COLO668 (cell line): ENCODE measurements around the gene NAV2.
A peak's percentile ranks its signal among the peaks of the same experiment; 100 is the strongest.

Source experiments
- DNase-seq: peaks from one replicate; lab custom pipeline; 2025; ENCODE audit not compliant: unreplicated experiment; lab: John Stamatoyannopoulos, UW

The NAV2 gene

DNA sequence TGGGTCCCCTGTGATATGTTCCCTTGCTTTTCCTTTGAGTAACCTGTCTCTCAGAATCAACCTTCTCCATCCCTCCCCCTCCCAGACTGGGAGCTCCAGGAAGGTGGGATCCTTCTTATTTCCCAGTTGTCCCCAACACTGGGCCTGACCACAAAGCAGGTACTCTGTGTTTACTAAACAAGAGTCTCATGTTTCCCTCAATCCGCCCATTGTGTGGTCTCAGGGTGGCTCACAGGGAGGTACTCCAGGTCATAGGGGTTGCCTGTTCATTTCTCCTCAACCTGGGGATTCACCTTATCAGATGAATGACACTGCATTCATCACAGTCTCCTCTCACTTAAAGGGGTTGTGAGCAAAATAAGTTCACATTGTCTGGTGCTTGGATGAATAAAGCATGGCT lies 26.4 kb upstream of the NAV2 start:
- DNase-seq = no peak

GRCh38 chr11:19687392-19687791 lies 25.2 kb upstream of the NAV2 start:
- no peak for DNase-seq

- no peak for DNase-seq
Observed at GRCh38 chr11:19689281-19690000, 23.2 kb upstream of the NAV2 start.

GRCh38 chr11:19690885-19691284 lies 21.8 kb upstream of the NAV2 start:
- DNase-seq = no peak

- DNase-seq = no peak
Observed at GRCh38 chr11:19691815-19692500, 20.7 kb upstream of the NAV2 start.

DNA sequence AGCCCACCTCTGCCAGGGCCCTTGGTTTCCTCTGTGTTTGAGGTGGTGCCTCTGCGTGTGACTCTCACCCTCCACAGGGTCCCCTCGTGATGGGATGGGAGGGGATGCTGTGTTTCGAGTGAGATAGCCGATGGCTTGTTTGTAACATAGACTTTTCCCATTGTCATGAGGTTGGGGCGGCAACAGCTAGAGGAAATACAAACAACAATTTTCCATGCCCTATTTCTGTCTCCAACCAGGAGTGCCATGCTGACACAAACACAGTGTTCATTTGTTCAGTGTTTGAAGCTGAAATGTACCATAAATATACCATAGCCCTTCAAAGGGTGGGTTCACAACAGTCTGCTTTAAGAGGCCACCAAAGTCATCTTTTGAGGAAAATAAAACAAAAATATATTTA lies 19.5 kb upstream of the NAV2 start:
- DNase-seq = no peak

- DNase-seq = no peak
Observed at GRCh38 chr11:19694796-19695345, 17.8 kb upstream of the NAV2 start.

DNA sequence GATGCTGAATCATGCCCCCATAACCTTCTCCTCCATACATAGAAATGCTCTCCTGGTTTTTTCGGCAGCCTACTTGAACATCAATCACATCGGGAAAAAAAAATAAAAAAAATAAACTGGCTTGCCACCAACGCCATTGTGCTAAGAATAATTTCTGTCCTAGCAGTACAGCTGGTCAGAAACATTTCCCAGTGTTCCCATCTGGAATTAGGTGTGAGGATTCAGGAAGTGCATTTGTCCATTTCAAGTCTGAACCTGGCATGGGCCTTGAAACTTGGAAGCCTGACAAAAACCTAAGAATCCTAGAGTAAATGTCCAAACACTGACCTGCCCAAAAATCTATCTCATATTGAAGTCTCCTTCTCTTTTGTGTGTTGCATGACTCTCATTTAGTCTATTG lies 16.6 kb upstream of the NAV2 start:
- DNase-seq = no peak

DNA sequence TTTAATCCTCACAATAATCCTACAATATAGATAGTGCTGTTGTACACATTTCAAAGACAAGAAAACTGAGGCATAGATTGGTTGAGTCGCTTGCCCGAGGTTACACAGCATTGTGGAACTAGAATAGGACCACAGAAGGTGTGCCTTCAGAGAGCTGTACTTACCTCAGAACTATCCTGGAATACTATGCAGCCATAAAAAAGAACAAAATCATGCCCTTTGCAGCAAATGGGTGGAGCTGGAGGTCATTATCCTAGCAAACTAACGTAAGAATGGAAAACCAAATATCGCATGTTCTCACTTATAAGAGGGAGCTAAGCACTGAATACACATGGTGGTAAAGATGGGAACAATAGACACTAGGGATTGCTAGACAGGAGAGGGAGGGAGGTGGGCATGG lies 15.7 kb upstream of the NAV2 start:
- DNase-seq = no peak

DNA sequence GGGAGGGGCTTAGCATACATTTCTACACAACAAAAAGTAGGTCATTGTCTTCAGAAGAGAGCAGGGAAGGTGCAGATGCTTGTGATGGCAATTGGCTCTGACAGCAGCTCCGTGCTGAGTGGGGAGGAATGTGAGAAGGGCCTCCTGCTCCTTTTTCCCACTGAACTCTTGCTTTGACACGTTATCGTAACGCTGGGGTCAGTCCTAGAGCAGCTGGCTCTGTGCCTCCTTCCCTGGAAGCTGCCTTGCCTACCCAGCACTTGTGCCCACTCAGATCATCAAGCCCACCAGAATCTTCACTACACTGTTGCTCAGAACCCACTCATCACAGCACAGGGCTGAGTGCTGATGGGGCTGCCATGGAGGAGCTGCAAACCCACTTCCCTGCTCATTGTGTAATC lies 14.9 kb upstream of the NAV2 start:
- no peak for DNase-seq

GRCh38 chr11:19698493-19699292 lies 13.9 kb upstream of the NAV2 start:
- no peak for DNase-seq

DNA sequence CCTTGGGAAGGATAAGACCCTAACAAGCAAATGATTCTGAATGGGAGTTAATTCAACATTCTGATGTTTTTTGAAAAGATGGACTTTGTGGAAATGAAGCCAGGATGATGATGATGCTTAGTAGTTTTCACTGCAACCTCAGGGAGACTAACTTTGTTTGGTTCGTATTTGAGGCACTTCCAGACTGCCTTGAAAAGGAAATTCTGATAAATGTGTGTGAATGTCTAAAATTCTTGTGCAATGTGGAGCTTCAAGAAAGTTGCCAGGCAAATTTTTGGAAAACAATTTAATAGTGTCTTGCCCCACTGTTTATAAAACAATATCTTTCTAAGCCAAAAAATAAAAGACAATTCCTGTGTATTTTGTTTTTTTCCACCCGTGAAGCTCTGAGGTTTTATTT lies 11.2 kb upstream of the NAV2 start:
- no peak for DNase-seq

DNA sequence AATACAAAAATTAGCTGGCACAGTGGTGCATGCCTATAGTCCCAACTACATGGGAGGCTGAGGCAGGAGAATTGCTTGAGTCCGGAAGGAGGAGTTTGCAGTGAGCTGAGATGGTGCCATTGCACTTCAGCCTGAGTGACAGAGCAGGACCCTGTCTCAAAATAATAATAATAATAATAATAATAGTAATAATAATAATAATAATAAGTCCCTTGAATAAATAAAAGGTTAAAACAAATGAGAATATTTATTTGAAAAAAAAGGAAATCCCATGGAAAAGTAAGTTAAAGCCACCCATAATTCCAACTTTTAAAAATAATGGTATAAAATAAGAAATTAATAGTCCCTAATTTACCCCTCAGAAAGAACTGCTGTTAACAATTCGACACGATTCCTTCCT lies 10.0 kb upstream of the NAV2 start:
- DNase-seq = no peak

GRCh38 chr11:19703211-19703610 lies 9.4 kb upstream of the NAV2 start:
- no peak for DNase-seq

DNA sequence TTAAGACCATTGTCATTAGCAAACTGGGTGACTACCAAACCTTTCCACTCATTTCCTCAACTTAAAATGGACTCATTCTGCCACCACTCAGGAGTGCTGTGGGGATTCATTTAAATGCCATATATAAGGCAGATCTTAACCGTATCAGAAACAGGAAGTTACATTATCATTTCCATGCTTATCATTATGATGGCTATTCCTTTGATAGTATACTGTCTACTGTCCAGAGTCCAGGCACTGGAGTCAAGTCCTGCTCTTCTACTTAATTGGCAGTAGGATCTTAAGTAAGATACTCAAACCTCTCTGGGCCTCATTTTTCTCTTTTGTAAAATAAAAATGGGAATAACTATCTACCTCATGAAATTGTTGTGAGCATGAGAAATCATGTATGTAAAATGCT lies 8.4 kb upstream of the NAV2 start:
- DNase-seq = no peak

DNA sequence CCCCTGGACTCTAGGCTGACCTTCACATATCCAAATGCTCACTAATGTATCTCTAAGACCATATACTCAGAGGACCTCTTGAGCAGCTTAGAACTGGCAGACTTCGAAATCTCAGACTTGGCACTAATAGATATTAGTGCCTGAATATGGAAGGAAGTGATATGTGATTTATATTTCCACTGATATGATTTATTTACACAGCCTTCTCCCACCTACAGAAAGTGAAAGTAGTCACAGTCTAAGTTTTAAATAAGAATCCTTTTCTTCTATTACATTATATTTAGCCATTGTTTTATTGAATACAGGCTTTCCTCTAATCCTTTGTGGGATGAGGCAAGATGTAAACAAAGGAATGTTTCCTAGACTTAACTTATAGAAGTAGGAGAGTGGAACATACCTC lies 6.7 kb upstream of the NAV2 start:
- no peak for DNase-seq

- no peak for DNase-seq
Observed at GRCh38 chr11:19711911-19712280, 741 bp upstream of the NAV2 start.

DNA sequence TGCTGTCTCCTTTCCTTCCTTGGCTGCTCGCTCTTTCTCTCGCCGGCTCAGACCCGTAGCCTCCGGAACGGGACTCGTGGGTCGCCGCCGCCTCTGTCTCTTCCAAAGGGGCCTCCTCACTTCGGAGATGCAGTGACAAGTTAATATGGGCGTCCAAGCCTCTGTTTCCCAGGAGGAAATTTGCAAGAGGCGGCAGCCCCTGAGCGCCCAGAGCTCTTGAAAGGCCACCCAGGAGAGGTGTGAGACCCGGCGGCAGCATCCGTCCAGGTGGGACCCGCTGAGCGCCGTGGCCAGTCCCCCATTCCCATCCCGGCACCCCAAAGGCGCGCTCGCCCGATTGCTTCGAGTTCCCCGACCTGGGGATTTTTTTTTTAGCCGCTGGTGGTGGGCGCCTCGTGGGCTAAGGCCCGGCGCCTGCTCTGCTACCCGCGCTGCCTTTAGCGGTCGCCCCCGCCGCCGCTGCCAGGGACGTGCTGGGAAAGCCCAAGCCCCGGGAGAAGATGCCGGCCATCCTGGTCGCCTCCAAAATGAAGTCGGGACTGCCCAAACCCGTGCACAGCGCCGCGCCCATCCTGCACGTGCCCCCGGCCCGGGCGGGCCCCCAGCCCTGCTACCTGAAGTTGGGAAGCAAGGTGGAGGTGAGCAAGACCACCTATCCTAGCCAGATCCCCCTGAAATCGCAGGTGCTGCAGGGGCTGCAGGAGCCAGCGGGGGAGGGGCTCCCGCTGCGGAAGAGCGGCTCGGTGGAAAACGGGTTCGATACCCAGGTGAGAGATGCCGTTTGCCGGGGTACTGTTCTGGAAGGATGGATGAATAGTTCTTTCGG lies 772 bp downstream of the NAV2 start:
- DNase-seq = peak; percentile 47

GRCh38 chr11:19714022-19714386 lies 1.4 kb downstream of the NAV2 start:
- DNase-seq = no peak

DNA sequence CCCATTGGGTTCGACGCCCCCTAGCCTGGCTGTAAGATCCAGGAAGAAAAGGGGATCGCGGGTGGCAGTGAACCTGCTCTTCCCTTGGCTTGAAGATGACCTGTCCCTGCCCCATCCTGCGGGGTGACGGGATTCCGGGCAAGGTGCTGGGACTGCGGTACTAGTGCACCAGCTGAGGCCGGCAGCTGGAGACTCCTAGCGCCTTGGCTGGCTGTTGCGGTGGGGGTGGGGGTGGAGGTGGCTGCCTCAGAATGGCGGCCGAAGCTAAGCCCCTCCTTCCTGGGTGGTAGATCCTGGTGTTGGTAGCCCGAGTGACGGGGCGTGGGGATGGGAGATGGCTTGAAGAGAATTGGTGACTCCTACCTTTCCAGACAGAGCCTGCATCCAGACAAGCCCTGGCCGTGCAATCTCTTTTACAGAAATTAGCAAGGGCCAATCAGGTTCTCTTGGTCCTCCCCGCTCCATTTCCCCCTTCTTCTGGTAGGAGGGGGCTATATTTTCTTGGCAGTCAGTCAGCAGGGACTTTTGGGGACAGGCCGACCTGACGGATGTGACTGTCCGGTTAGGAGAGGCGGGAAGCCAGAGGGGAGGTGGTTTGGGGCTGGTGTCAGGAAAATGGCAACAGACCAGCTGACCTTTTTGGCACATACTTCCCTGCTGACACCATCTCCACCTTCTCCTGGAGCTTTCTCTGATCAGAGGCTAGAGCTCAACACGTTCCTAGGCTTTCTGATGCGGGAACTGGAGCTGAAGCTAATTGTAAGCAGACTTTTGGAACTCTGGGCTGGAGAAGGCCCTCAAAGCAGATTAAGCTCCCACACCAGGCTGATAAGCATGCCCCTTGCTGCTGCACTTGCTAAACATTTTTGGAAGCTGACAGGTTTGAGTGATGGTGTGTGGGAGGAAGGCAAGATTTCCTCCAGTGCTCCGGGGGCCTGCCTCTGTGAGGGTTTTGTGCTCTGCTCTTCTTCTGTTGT lies 2.0 kb downstream of the NAV2 start:
- no peak for DNase-seq
